HEK293 (cell line): ENCODE measurements around the gene UBALD2.
A peak's percentile ranks its signal among the peaks of the same experiment; 100 is the strongest.

Source experiments
- CTCF ChIA-PET: fragments of 350-600 bp; formaldehyde crosslinking; extraction: SDS; loops from one replicate; lab custom pipeline; 2021; ENCODE audit warnings: antibody characterized with exemption; lab: Yijun Ruan, JAX
- POLR2A ChIA-PET: fragments of 300-600 bp; formaldehyde crosslinking; extraction: SDS; loops from one replicate; lab custom pipeline; 2020; ENCODE audit warnings: antibody characterized with exemption, inconsistent platforms; lab: Yijun Ruan, JAX
- H3K27ac ChIP-seq: fragments of 200-500 bp; sonication (Bioruptor generic); 2 replicates; pipeline ENCODE4 v1.5.1; 2014; ENCODE audit warnings: low read depth, low read length, control low read depth, inconsistent platforms; ENCODE audit errors: extremely low read depth
- H3K36me3 ChIP-seq, 2 experiments: fragments of 200-500 bp in 1 of 2; sonication (Bioruptor generic) in 1 of 2; 1 replicate in 1 of 2; 2 replicates in 1 of 2; pipeline ENCODE4 v1.5.1; 2014 to 2017; ENCODE audit warnings: inconsistent platforms in 2 of 2, low read length in 2 of 2; ENCODE audit not compliant: control insufficient read depth in 2 of 2, insufficient read depth in 1 of 2
- H3K4me1 ChIP-seq: fragments of 200-500 bp; sonication (Bioruptor generic); 2 replicates; pipeline ENCODE4 v1.5.1; 2014; ENCODE audit warnings: mild to moderate bottlenecking, low read length, inconsistent platforms; ENCODE audit not compliant: control insufficient read depth, insufficient read depth
- H3K4me3 ChIP-seq: 2 replicates; pipeline ENCODE4 v1.5.1; 2011; ENCODE audit warnings: low read depth, mild to moderate bottlenecking, control low read depth, low read length, moderate library complexity
- H3K9me3 ChIP-seq: fragments of 200-500 bp; sonication (Bioruptor generic); 2 replicates; pipeline ENCODE4 v1.5.1; 2014; ENCODE audit warnings: low read depth, low read length, inconsistent platforms; ENCODE audit not compliant: control insufficient read depth, insufficient read depth
- BCL11A ChIP-seq: fragments of 450-650 bp; formaldehyde crosslinking; IDR thresholded peaks from 2 replicates; pipeline ENCODE4 v1.5.1; 2016; ENCODE audit warnings: low read depth, missing biosample characterization, missing genetic modification characterization
- BCL11B ChIP-seq: fragments of 450-650 bp; formaldehyde crosslinking; IDR thresholded peaks from 2 replicates; pipeline ENCODE4 v1.5.1; 2016; ENCODE audit warnings: low read depth, missing biosample characterization, missing genetic modification characterization
- CTCF ChIP-seq: fragments of 450-650 bp; formaldehyde crosslinking; IDR thresholded peaks from 2 replicates; pipeline ENCODE4 v1.5.1; 2016; ENCODE audit warnings: missing biosample characterization, missing genetic modification characterization
- GLIS1 ChIP-seq: fragments of 450-650 bp; formaldehyde crosslinking; IDR thresholded peaks from 2 replicates; pipeline ENCODE4 v1.5.1; 2016; ENCODE audit warnings: missing biosample characterization, missing genetic modification characterization
- KLF8 ChIP-seq: fragments of 450-650 bp; formaldehyde crosslinking; IDR thresholded peaks from 2 replicates; pipeline ENCODE4 v1.5.1; 2016; ENCODE audit warnings: missing biosample characterization, missing genetic modification characterization
- MEIS1 ChIP-seq: sonication (generic); formaldehyde crosslinking; IDR thresholded peaks from 2 replicates; pipeline ENCODE4 v1.8.1; 2022; ENCODE audit warnings: missing genetic modification reagents, mild to moderate bottlenecking, borderline replicate concordance
- PBX3 ChIP-seq: sonication (generic); formaldehyde crosslinking; IDR thresholded peaks from 2 replicates; pipeline ENCODE4 v1.8.1; 2022; ENCODE audit warnings: mild to moderate bottlenecking, moderate library complexity, missing genetic modification reagents
- YY1 ChIP-seq: fragments of 450-650 bp; formaldehyde crosslinking; IDR thresholded peaks from 2 replicates; pipeline ENCODE4 v1.5.1; 2018; ENCODE audit warnings: missing biosample characterization, missing genetic modification characterization
- ZBTB7A ChIP-seq: fragments of 450-650 bp; formaldehyde crosslinking; IDR thresholded peaks from 2 replicates; pipeline ENCODE4 v1.5.1; 2016; ENCODE audit warnings: low read depth, missing biosample characterization, missing genetic modification characterization
- ZNF157 ChIP-seq: fragments of 450-650 bp; formaldehyde crosslinking; IDR thresholded peaks from 2 replicates; pipeline ENCODE4 v1.5.1; 2016; ENCODE audit warnings: missing biosample characterization, missing genetic modification characterization
- ZNF266 ChIP-seq: fragments of 450-650 bp; formaldehyde crosslinking; IDR thresholded peaks from 2 replicates; pipeline ENCODE4 v1.5.1; 2016; ENCODE audit warnings: missing biosample characterization, missing genetic modification characterization, low read depth
- ZNF335 ChIP-seq: fragments of 450-650 bp; formaldehyde crosslinking; conservative IDR thresholded peaks from 2 replicates; pipeline ENCODE4 v1.5.1; 2016; ENCODE audit warnings: missing biosample characterization, missing genetic modification characterization
- ZNF391 ChIP-seq: fragments of 450-650 bp; formaldehyde crosslinking; IDR thresholded peaks from 2 replicates; pipeline ENCODE4 v1.5.1; 2016; ENCODE audit warnings: low read depth, missing biosample characterization, missing genetic modification characterization, borderline replicate concordance
- ZNF398 ChIP-seq: fragments of 450-650 bp; formaldehyde crosslinking; IDR thresholded peaks from 2 replicates; pipeline ENCODE4 v1.5.1; 2017; ENCODE audit warnings: missing biosample characterization, missing genetic modification characterization
- ZNF530 ChIP-seq: fragments of 450-650 bp; formaldehyde crosslinking; IDR thresholded peaks from 2 replicates; pipeline ENCODE4 v1.5.1; 2016; ENCODE audit warnings: low read depth, missing biosample characterization, missing genetic modification characterization
- ZNF776 ChIP-seq: fragments of 450-650 bp; formaldehyde crosslinking; IDR thresholded peaks from 2 replicates; pipeline ENCODE4 v1.5.0; 2017; ENCODE audit warnings: missing biosample characterization, missing genetic modification characterization, borderline replicate concordance
- TF ChIP-seq, protein P1 (sequence below): fragments of 450-650 bp; formaldehyde crosslinking; IDR thresholded peaks from 2 replicates; pipeline ENCODE4 v1.5.1; 2016; ENCODE audit warnings: missing biosample characterization, missing genetic modification characterization
- TF ChIP-seq, protein P2 (sequence below): fragments of 450-650 bp; formaldehyde crosslinking; IDR thresholded peaks from 2 replicates; pipeline ENCODE4 v1.5.1; 2017; ENCODE audit warnings: missing biosample characterization, mild to moderate bottlenecking, missing genetic modification characterization, moderate library complexity
- TF ChIP-seq, protein P3 (sequence below): fragments of 450-650 bp; formaldehyde crosslinking; IDR thresholded peaks from 2 replicates; pipeline ENCODE4 v1.5.1; 2016; ENCODE audit warnings: missing biosample characterization, missing genetic modification characterization, low read depth

The UBALD2 gene

DNA sequence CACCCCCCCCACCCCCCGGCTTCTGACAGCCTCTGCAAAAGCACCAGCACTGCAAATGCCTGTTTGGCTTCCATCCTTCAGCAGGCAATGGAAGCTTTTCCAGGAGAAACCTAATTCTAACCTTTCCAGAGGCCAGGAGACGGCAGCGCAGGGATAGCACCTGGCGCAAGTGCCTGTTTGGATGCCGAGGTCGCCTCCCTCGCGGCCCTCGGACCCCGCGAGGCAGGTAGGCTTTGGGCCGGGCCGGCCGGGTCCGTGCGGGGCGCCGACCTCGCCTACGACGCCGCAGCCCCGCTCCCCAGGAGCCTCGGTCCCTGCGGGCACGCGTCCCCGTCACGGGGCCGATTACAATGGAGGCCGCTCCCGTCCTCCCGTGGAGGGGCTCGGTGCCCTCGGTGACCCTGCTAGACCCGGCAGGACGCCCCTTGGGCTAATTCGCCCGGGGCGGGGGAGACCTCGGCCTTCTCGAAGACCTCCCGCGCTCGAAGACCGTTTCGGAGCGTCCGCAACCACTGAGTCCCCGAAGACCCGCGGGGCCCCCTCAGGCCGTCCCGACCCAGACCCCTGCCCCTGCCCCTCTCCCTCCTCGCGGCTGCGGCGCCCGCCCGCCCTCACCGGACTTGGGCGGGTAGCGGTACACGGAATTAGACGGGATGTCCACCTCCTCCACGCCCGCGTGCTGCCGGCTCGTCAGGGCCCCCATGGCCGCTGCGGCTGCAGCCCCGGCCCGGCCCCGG lies 25.4 kb upstream of the UBALD2 start:
- no peaks in the 10 kb centered on the region for H3K9me3 ChIP-seq
- TF ChIP-seq BCL11B (tag by site-specific recombination) (0 out of 2 replicates have a peak, but pooled peaks have one; percentile 22), KLF8 (tag by site-specific recombination) (0 out of 2 replicates have a peak, but pooled peaks have one; percentile 35), ZNF335 (tag by site-specific recombination) (peak; percentile 12; the same call in 1 of the 2 replicates), ZNF157 (no peak)
- TF ChIP-seq, all 188 proteins: peak for 3
- ChIA-PET POLR2A (interaction anchor here (1.8 to 2.0 kb wide), 3 partner anchors 25 to 28 kb away, joined by 5 to 17 read pairs (median 12); partner anchors contain the start of gene UBALD2), CTCF (interaction anchor here (0.7 kb wide), 1 partner anchor 62 kb away, joined by 3 read pairs; no protein-coding TSS in a partner anchor)
- H3K27ac ChIP-seq, result peak overlapping the region; percentile 21; the same call in 1 of the 2 replicates
- H3K36me3 ChIP-seq, result no peaks in the 10 kb centered on the region
- H3K4me3 ChIP-seq, result peak overlapping the region; percentile 33
- peaks cover 7% of the 10 kb centered on the region for H3K4me1 ChIP-seq

- H3K4me3 ChIP-seq, result peak within 1 kb of the TSS; percentile 33
- ChIA-PET POLR2A (interaction anchor here (0.9 to 2.0 kb wide), 7 partner anchors 20 to 48 kb away, joined by 3 to 17 read pairs (median 3); partner anchors contain the start of gene UBALD2), CTCF (interaction anchor here (0.6 to 3.6 kb wide), 4 partner anchors 38 to 476 kb away, joined by 3 to 19 read pairs (median 4); partner anchors contain the start of gene GALK1)
- peaks cover 7% of the 10 kb centered on the region for H3K4me1 ChIP-seq
- H3K27ac ChIP-seq, result peak within 1 kb of the TSS; percentile 21; the same call in 1 of the 2 replicates
- H3K9me3 ChIP-seq, result no peaks in the 10 kb centered on the region
- H3K36me3 ChIP-seq, result no peaks in the 10 kb centered on the region
- TF ChIP-seq BCL11A (tag by site-specific recombination), result no peak
- no peak for TF ChIP-seq ZBTB7A (tag by site-specific recombination)
- TF ChIP-seq, protein P1, sequence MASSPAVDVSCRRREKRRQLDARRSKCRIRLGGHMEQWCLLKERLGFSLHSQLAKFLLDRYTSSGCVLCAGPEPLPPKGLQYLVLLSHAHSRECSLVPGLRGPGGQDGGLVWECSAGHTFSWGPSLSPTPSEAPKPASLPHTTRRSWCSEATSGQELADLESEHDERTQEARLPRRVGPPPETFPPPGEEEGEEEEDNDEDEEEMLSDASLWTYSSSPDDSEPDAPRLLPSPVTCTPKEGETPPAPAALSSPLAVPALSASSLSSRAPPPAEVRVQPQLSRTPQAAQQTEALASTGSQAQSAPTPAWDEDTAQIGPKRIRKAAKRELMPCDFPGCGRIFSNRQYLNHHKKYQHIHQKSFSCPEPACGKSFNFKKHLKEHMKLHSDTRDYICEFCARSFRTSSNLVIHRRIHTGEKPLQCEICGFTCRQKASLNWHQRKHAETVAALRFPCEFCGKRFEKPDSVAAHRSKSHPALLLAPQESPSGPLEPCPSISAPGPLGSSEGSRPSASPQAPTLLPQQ, result no peak; the same call in 1 of the 2 replicates
- TF ChIP-seq, protein P2, sequence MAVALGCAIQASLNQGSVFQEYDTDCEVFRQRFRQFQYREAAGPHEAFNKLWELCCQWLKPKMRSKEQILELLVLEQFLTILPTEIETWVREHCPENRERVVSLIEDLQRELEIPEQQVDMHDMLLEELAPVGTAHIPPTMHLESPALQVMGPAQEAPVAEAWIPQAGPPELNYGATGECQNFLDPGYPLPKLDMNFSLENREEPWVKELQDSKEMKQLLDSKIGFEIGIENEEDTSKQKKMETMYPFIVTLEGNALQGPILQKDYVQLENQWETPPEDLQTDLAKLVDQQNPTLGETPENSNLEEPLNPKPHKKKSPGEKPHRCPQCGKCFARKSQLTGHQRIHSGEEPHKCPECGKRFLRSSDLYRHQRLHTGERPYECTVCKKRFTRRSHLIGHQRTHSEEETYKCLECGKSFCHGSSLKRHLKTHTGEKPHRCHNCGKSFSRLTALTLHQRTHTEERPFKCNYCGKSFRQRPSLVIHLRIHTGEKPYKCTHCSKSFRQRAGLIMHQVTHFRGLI (tag by site-specific recombination), result no peak
- TF ChIP-seq ZNF776 (tag by site-specific recombination), result no peak
- peak; percentile 47 for TF ChIP-seq YY1 (tag by site-specific recombination)
- no peak for TF ChIP-seq ZNF391 (tag by site-specific recombination)
- no peak for TF ChIP-seq ZNF266 (tag by site-specific recombination)
- no peak for TF ChIP-seq CTCF (tag by site-specific recombination)
- TF ChIP-seq PBX3 (CRISPR knock-in tag), result peak; percentile 14; the same call in 1 of the 2 replicates
- TF ChIP-seq, protein P3, sequence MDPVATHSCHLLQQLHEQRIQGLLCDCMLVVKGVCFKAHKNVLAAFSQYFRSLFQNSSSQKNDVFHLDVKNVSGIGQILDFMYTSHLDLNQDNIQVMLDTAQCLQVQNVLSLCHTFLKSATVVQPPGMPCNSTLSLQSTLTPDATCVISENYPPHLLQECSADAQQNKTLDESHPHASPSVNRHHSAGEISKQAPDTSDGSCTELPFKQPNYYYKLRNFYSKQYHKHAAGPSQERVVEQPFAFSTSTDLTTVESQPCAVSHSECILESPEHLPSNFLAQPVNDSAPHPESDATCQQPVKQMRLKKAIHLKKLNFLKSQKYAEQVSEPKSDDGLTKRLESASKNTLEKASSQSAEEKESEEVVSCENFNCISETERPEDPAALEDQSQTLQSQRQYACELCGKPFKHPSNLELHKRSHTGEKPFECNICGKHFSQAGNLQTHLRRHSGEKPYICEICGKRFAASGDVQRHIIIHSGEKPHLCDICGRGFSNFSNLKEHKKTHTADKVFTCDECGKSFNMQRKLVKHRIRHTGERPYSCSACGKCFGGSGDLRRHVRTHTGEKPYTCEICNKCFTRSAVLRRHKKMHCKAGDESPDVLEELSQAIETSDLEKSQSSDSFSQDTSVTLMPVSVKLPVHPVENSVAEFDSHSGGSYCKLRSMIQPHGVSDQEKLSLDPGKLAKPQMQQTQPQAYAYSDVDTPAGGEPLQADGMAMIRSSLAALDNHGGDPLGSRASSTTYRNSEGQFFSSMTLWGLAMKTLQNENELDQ (tag by site-specific recombination), result no peak
- TF ChIP-seq GLIS1, result peak; percentile 67; the same call in 1 of the 2 replicates
- no peak for TF ChIP-seq ZNF530
- no peak for TF ChIP-seq ZNF398 (tag by site-specific recombination)
- no peak for TF ChIP-seq MEIS1
Measured at GRCh38 chr17:76240461-76241203, 24.5 kb upstream of the UBALD2 start, which contains the start of gene RNF157. Gene RNF157, minus strand, starts transcription at chr17:76240493. Its CDS starts 253 bp downstream, at chr17:76240240.
